Body of pancreas (tissue), 4 donors: ENCODE measurements around the gene CCM2.

Experiments
- CTCF ChIP-seq, 7 experiments: fragments of 450-650 bp in 4 of 7; fragments of 200-600 bp in 3 of 7; sonication (generic) in 3 of 7; IDR thresholded peaks; one replicate each; pipeline ENCODE4 v1.5.1; 2016 to 2019; ENCODE audit warnings: antibody characterized with exemption in 7 of 7
- POLR2A ChIP-seq, 3 donors: fragments of 450-650 bp; IDR thresholded peaks; one replicate each; pipeline ENCODE4 v1.6.1; 2016; ENCODE audit warnings: antibody characterized with exemption in 3 of 3, mild to moderate bottlenecking in 2 of 3

GRCh38 chr7:45098983-45099839 is 99.2 kb downstream of the CCM2 start:
- TF ChIP-seq POLR2A (IDR thresholded peaks at IDR 0.05): no peak
- no peak for TF ChIP-seq CTCF (IDR thresholded peaks at IDR 0.05)
